Neural progenitor cell (in vitro differentiated cells): ENCODE measurements around the gene PJVK. TPM values are rescaled to one million over a fixed set of nuclear protein-coding genes. Genes with fewer than 3 reads are reported as not detected.

Experiments used
- DNase-seq: peaks from one replicate; pipeline ENCODE4 v3.0.0-alpha.2; 2016; ENCODE audit warnings: low spot score
- H2AFZ ChIP-seq: fragments of 200-600 bp; sonication (generic); replicated peaks from 2 replicates; pipeline ENCODE4 v1.6.1; 2016; ENCODE audit warnings: antibody characterized with exemption
- H3F3A ChIP-seq: fragments of 200-600 bp; sonication (generic); 2 replicates; pipeline ENCODE4 v1.6.1; 2016; ENCODE audit warnings: antibody characterized with exemption, low read depth
- H3K27ac ChIP-seq: fragments of 200-600 bp; sonication (generic); 2 replicates; pipeline ENCODE4 v1.5.1; 2016; ENCODE audit warnings: mild to moderate bottlenecking
- H3K27me3 ChIP-seq: fragments of 200-600 bp; sonication (generic); 2 replicates; pipeline ENCODE4 v1.6.1; 2016; ENCODE audit warnings: mild to moderate bottlenecking, moderate library complexity
- H3K36me3 ChIP-seq: fragments of 200-600 bp; sonication (generic); 2 replicates; pipeline ENCODE4 v1.5.1; 2016
- H3K4me1 ChIP-seq: fragments of 200-600 bp; sonication (generic); 2 replicates; pipeline ENCODE4 v1.6.1; 2016; ENCODE audit warnings: mixed run types
- H3K4me2 ChIP-seq: fragments of 200-600 bp; sonication (generic); 2 replicates; pipeline ENCODE4 v1.6.1; 2016
- H3K4me3 ChIP-seq: fragments of 200-600 bp; sonication (generic); 2 replicates; pipeline ENCODE4 v1.5.1; 2016
- H3K79me2 ChIP-seq: fragments of 200-600 bp; sonication (generic); 2 replicates; pipeline ENCODE4 v1.6.1; 2016; ENCODE audit warnings: low read depth
- H3K9ac ChIP-seq: fragments of 200-600 bp; sonication (generic); 2 replicates; pipeline ENCODE4 v1.6.1; 2016
- H3K9me3 ChIP-seq: fragments of 200-600 bp; sonication (generic); 2 replicates; pipeline ENCODE4 v1.5.1; 2016; ENCODE audit warnings: low read depth
- H4K20me1 ChIP-seq: fragments of 200-600 bp; sonication (generic); 2 replicates; pipeline ENCODE4 v1.6.1; 2016; ENCODE audit warnings: low read depth
- H3K27ac Mint-ChIP-seq: 3 replicates; pipeline ENCODE4 v1.8.0; 2021; ENCODE audit warnings: mixed read lengths
- H3K27me3 Mint-ChIP-seq: 2 replicates; pipeline ENCODE4 v1.8.0; 2022; ENCODE audit warnings: low read depth, mild to moderate bottlenecking, inconsistent platforms, moderate library complexity, mixed read lengths; ENCODE audit not compliant: insufficient read depth
- H3K36me3 Mint-ChIP-seq: 3 replicates; pipeline ENCODE4 v1.8.0; 2021; ENCODE audit warnings: mixed read lengths
- H3K4me1 Mint-ChIP-seq: 3 replicates; pipeline ENCODE4 v1.8.0; 2021; ENCODE audit warnings: mixed read lengths
- H3K4me3 Mint-ChIP-seq: 3 replicates; pipeline ENCODE4 v1.8.0; 2021; ENCODE audit warnings: mild to moderate bottlenecking, moderate library complexity, mixed read lengths
- H3K9me3 Mint-ChIP-seq: 3 replicates; pipeline ENCODE4 v1.8.0; 2020; ENCODE audit warnings: mixed read lengths
- CTCF ChIP-seq: fragments of 200-600 bp; sonication (generic); IDR thresholded peaks from 2 replicates; pipeline ENCODE4 v1.5.1; 2017; ENCODE audit warnings: antibody characterized with exemption, mild to moderate bottlenecking
- EZH2 ChIP-seq: fragments of 200-600 bp; sonication (generic); IDR thresholded peaks from 2 replicates; pipeline ENCODE4 v1.6.1; 2017; ENCODE audit warnings: antibody characterized with exemption, mild to moderate bottlenecking, moderate library complexity
- EZH2phosphoT487 ChIP-seq: fragments of 200-600 bp; sonication (generic); IDR thresholded peaks from 2 replicates; pipeline ENCODE4 v1.6.1; 2017; ENCODE audit warnings: antibody characterized with exemption
- total RNA-seq: library from RNA; depleted of rRNA; stranded (reverse); fragments of >200 nt; gene quantifications from 2 replicates; pipeline ENCODE4 v1.2.3, GENCODE V29; 2015; ENCODE audit warnings: low replicate concordance

PJVK gene
- total RNA-seq, 1 donor from 2014 or later: 3.0 TPM

GRCh38 chr2:178491612-178492011, 40.4 kb downstream of the PJVK start:
- no peak overlapping the region for H3K4me3 ChIP-seq
- Mint-ChIP-seq H3K27me3 (no peaks in the 10 kb centered on the region), H3K27ac (no peak overlapping the region), H3K9me3 (no peaks in the 10 kb centered on the region), H3K4me1 (no peaks in the 10 kb centered on the region), H3K36me3 (peaks cover 49% of the 10 kb centered on the region), H3K4me3 (no peak overlapping the region)
- no peak overlapping the region for H2AFZ ChIP-seq
- no peaks in the 10 kb centered on the region for H3K4me1 ChIP-seq
- H3K9me3 ChIP-seq: no peaks in the 10 kb centered on the region
- DNase-seq: no peak
- no peaks in the 10 kb centered on the region for H3K27me3 ChIP-seq
- peaks cover 4% of the 10 kb centered on the region for H4K20me1 ChIP-seq
- no peak overlapping the region for H3K27ac ChIP-seq
- H3K9ac ChIP-seq: no peak overlapping the region
- no peaks in the 10 kb centered on the region for H3F3A ChIP-seq
- TF ChIP-seq CTCF: no peak
- no peak for TF ChIP-seq EZH2phosphoT487
- no peak for TF ChIP-seq EZH2
- H3K79me2 ChIP-seq: peaks cover 12% of the 10 kb centered on the region
- no peaks in the 10 kb centered on the region for H3K36me3 ChIP-seq
- H3K4me2 ChIP-seq: no peak overlapping the region

- H3K27me3 ChIP-seq: no peaks in the 10 kb centered on the region
- H3K27ac ChIP-seq: no peak overlapping the region
- H3K4me3 Mint-ChIP-seq: no peak overlapping the region
- H3K4me1 ChIP-seq: no peaks in the 10 kb centered on the region
- peaks cover 3% of the 10 kb centered on the region for H3F3A ChIP-seq
- H4K20me1 ChIP-seq: no peaks in the 10 kb centered on the region
- no peak overlapping the region for H3K27ac Mint-ChIP-seq
- peaks cover 3% of the 10 kb centered on the region for H3K36me3 ChIP-seq
- no peak for DNase-seq
- H3K9ac ChIP-seq: no peak overlapping the region
- no peaks in the 10 kb centered on the region for H3K27me3 Mint-ChIP-seq
- H3K9me3 ChIP-seq: no peaks in the 10 kb centered on the region
- TF ChIP-seq EZH2 (no peak), CTCF (no peak), EZH2phosphoT487 (no peak)
- no peak overlapping the region for H3K4me3 ChIP-seq
- H2AFZ ChIP-seq: no peak overlapping the region
- no peak overlapping the region for H3K4me2 ChIP-seq
- no peaks in the 10 kb centered on the region for H3K79me2 ChIP-seq
- H3K9me3 Mint-ChIP-seq: no peaks in the 10 kb centered on the region
- H3K36me3 Mint-ChIP-seq: peaks cover 37% of the 10 kb centered on the region
- H3K4me1 Mint-ChIP-seq: no peaks in the 10 kb centered on the region
Measured at GRCh38 chr2:178496049-178496448, 44.9 kb downstream of the PJVK start.

- Mint-ChIP-seq H3K27me3 (no peaks in the 10 kb centered on the region), H3K4me1 (no peaks in the 10 kb centered on the region), H3K9me3 (no peaks in the 10 kb centered on the region), H3K36me3 (peaks cover 37% of the 10 kb centered on the region), H3K27ac (no peak overlapping the region), H3K4me3 (no peak overlapping the region)
- no peaks in the 10 kb centered on the region for H4K20me1 ChIP-seq
- peaks cover 3% of the 10 kb centered on the region for H3F3A ChIP-seq
- H3K9me3 ChIP-seq: no peaks in the 10 kb centered on the region
- TF ChIP-seq CTCF: no peak
- no peak overlapping the region for H3K4me3 ChIP-seq
- no peak overlapping the region for H3K4me2 ChIP-seq
- H3K4me1 ChIP-seq: no peaks in the 10 kb centered on the region
- no peak for DNase-seq
- peaks cover 18% of the 10 kb centered on the region for H3K36me3 ChIP-seq
- no peaks in the 10 kb centered on the region for H3K27me3 ChIP-seq
- H3K9ac ChIP-seq: no peak overlapping the region
- H3K79me2 ChIP-seq: no peaks in the 10 kb centered on the region
- H2AFZ ChIP-seq: no peak overlapping the region
- H3K27ac ChIP-seq: no peak overlapping the region
Measured at GRCh38 chr2:178498137-178498536, 47.0 kb downstream of the PJVK start.

GRCh38 chr2:178499640-178500039, 48.5 kb downstream of the PJVK start:
- Histone ChIP-seq H3K79me2 (no peaks in the 10 kb centered on the region), H3K4me3 (no peak overlapping the region), H2AFZ (no peak overlapping the region), H3K27me3 (no peaks in the 10 kb centered on the region), H3K9me3 (no peaks in the 10 kb centered on the region), H3F3A (peaks cover 3% of the 10 kb centered on the region), H3K9ac (no peak overlapping the region), H3K27ac (no peak overlapping the region), H3K4me2 (no peak overlapping the region), H3K36me3 (peaks cover 22% of the 10 kb centered on the region), H4K20me1 (no peaks in the 10 kb centered on the region), H3K4me1 (no peaks in the 10 kb centered on the region)
- Mint-ChIP-seq H3K36me3 (peaks cover 31% of the 10 kb centered on the region), H3K4me1 (no peaks in the 10 kb centered on the region), H3K4me3 (no peak overlapping the region), H3K9me3 (no peaks in the 10 kb centered on the region), H3K27me3 (no peaks in the 10 kb centered on the region), H3K27ac (no peak overlapping the region)
- no peak for TF ChIP-seq CTCF
- DNase-seq: no peak
